NCI-H2107 treated with DMSO at 0.1 percent for 48 hours (cell line): ENCODE measurements around the gene POLR2A.
"Not testable (repeated sequence)": the region's sequence is repeated elsewhere in the genome, so short reads cannot be mapped to it uniquely, and the experiment has no call there.

Experiments used
- DNase-seq: peaks from one replicate; lab custom pipeline; 2025; ENCODE audit not compliant: unreplicated experiment; lab: John Stamatoyannopoulos, UW

The POLR2A gene

DNA sequence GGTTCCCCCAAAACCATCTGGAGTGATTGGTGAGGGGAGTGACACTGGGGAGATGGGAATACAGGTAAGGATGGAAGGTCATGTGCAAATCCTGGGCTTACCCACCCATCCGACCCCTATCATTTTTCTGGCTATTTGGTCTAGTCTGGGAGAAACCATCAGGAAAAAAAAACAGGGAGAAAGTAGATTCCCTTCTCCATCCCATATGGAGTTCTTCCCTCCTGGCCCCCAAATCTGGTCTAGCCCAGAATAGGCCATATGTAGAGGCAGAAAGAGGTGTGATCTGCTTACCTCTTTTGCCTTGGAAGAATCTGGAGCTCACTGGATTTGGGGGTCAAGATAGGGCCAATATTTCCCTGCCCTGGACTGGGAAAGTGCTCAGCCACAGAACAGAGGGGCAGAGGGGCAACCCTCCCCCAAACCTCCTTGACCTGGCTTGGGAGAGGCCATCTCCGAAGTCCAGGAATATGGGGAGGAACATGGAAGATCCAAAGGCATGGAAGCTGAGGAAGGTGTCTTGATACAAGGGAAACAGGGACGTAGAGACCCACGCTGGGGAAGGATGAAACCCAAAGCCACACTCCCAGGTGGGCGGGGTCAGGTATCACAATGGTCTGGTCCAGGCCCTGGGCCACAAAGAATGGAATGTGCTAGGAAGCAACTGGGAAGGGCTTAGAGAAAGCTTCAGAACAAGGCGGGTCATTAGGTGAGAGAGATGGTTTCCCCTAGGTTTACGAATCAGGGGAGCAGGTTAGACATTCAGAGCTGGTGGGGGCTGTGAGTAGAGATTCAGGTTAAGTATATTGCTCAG, 23.1 kb upstream of the POLR2A start:
- no peak for DNase-seq

GRCh38 chr17:7462474-7463371, 21.4 kb upstream of the POLR2A start:
- DNase-seq: no peak

DNA sequence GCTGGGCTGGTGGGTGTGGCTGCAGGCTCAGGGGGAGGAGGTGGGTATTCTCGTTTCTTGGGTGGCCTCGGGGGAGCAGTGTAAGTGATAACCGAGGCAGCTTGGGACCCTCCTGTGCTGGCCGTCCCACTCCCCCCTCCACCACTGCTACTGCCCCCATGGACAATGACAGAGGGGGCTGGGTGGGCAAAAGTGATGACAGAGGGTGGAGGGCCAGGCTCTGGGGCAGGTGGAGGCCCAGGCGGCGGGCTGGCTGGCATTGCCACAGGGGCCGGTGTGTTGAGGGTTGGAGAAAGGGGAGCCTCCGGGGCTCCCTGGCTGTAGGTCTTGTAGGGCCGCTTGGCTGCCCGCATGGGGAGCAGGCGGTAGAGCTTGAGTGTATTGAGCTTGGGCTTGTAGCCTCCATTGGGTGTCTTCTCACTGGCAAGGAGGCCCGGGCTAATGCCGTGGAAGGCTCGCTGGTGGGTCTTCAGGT, 20.8 kb upstream of the POLR2A start:
- DNase-seq: no peak

GRCh38 chr17:7464081-7464480, 20.1 kb upstream of the POLR2A start:
- no peak for DNase-seq

- no peak for DNase-seq
Measured at GRCh38 chr17:7465597-7466275, 18.4 kb upstream of the POLR2A start.

DNA sequence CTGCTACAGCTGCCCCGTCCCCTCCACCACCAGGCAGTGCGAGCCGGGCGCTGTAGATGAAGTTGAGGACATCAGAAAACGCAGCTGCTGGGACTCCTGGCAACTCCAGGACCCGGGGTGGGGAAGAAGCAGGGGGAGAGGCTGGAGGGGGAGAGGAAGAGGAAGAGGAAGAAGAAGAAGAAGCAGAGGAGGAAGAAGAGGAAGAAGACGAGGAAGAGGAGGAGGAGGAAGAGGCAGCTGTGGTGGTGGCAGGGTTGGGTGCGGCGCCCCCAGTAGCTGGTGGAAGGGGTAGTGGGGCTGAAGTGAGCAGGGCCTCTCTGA, 17.9 kb upstream of the POLR2A start:
- DNase-seq: no peak

DNA sequence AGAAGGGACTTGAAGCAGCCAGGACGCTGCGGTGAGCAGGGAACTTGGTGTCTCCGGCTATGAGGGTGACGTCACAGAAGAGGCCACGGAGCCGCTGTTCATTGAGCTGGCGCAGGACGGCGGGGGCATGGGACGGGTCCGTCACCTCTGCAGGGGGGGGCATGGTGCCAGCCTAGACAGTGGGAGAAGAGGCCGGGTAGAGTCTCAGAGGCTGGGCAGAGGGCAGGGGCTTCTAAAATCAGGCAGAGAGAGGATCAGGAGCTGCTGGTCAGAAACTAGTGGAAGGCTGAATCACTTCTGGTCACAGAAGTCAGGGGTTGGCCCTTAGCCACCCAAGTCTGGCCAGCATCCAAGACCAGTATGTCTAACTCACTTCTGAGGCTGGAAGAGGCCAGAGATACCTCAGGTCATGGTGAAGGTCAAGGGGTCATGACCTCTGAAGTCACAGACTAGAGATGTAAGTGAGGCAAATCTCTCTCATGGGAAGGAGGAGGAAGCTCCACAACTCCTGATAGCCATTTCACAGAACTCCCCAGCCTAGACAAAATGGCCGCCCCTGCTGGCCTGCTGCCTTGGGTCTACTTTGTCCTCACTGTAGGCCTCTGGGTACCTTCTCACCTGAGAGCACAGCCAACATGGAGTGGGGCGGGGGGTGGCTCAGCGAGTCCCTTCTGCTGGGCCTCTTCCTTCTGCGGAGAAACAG, 17.4 kb upstream of the POLR2A start:
- no peak for DNase-seq

GRCh38 chr17:7467498-7467897, 16.7 kb upstream of the POLR2A start:
- DNase-seq: no peak

DNA sequence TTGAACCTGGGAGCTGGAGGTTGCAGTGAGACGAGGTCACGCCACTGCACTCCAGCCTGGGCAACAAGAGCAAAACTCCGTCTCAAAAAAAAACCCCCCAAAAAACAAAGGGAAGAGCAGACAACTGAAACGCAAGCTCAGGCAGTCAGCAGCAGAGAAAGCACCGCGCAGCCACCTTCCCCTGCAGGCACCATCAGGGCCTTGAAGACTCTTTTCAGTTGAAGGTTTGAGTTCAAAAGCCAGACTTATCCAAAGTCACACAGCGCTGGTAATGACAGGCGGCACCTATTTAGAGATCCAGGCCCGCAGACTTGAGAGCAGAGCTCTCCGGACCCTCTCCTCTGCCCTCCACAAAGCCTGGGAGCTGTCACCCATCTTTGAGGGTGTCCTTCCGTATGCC, 15.9 kb upstream of the POLR2A start:
- no peak for DNase-seq

DNA sequence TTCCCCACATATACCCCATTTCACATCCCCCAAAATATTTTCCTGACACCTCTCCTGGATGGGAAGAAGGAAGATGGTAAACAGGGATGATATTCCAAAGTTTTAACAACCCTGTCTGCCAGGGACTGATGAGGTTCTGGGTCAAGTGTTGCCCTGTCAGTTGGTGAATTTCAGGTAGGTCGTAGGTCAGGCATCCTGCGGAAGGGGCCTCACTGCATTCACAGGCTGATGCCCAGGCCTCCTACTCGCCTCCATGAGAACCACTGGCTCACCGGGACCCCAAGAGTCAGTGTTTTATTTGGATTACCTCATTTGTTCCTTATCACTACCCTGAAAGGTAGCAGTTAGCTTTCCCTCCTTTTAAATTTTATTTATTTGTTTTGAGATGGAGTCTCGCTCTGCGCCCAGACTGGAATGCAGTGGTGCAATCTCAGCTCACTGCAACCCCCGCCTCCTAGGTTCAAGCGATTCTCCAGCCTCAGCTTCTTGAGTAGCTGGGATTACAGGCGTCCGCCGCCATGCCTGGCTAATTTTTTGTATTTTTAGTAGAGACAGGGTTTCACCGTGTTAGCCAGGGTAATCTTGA, 15.3 kb upstream of the POLR2A start:
- DNase-seq: no peak

DNA sequence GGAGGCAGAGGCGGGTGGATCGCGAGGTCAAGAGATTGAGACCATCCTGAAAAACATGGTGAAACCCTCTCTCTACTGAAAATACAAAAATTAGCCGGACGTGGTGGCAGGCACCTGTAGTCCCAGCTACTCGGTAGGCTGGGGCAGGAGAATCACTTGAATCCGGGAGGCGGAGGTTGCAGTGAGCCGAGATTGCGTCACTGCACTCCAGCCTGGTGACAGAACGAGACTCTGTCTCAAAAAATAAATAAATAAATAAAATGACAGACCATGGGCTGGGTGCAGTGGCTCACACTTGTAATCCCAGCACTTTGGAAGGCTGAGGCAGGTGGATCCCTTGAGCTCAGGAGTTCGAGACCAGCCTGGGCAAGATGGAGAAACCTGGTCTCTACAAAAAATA, 14.3 kb upstream of the POLR2A start:
- not testable (repeated sequence) for DNase-seq

GRCh38 chr17:7470457-7470973, 13.7 kb upstream of the POLR2A start:
- not testable (repeated sequence) for DNase-seq

- DNase-seq: no peak
Measured at GRCh38 chr17:7471729-7472128, 12.4 kb upstream of the POLR2A start.

DNA sequence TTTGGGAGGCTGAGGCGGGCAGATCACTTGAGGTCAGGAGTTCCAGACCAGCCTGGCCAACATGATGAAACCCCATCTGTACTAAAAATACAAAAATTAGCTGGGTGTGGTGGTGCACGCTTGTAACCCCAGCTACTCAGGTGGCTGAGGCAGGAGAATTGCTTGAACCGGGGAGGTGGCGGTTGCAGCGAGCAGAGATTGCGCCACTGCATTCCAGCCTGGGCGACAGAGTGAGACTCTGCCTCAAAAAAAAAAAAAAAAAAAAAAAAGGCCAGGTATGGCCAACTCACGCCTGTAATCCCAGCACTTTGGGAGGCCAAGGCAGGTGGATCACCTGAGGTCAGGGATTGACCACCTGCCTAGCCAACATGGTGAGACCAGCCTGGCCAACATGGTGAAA, 9.4 kb upstream of the POLR2A start:
- not testable (repeated sequence) for DNase-seq

DNA sequence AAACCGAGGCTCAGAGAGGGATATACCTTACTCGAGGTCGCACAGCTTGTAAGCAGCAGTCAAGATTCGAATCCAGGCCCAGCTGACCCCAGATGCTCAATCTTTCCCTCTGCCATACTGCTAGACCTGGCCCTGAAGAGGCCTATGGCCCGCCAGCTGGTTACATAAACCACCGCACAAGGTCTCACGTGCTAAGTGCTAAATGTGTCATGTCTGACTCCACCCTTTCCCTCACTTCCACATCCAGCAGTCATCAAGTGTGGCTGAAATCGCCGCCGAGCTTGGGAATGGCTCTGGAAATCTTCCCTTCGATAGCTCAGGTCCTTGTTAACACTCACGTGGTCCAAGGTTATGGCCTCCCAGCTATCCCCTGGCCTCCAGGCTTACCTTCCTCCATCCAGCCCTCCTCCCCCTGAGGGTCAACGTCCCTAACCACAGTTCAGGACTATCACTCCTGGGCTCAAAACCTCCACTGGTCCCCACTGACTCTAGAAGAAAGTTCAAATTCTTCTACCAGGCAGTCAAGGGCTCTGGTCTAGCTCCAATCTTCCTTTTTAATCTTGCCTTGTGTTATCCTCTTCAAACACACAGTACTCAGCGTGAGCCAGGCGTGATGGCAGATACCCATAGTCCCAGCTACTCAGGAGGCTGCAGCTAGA, 8.3 kb upstream of the POLR2A start:
- no peak for DNase-seq

GRCh38 chr17:7476494-7476893, 7.7 kb upstream of the POLR2A start:
- no peak for DNase-seq

GRCh38 chr17:7476951-7477350, 7.2 kb upstream of the POLR2A start:
- no peak for DNase-seq

DNA sequence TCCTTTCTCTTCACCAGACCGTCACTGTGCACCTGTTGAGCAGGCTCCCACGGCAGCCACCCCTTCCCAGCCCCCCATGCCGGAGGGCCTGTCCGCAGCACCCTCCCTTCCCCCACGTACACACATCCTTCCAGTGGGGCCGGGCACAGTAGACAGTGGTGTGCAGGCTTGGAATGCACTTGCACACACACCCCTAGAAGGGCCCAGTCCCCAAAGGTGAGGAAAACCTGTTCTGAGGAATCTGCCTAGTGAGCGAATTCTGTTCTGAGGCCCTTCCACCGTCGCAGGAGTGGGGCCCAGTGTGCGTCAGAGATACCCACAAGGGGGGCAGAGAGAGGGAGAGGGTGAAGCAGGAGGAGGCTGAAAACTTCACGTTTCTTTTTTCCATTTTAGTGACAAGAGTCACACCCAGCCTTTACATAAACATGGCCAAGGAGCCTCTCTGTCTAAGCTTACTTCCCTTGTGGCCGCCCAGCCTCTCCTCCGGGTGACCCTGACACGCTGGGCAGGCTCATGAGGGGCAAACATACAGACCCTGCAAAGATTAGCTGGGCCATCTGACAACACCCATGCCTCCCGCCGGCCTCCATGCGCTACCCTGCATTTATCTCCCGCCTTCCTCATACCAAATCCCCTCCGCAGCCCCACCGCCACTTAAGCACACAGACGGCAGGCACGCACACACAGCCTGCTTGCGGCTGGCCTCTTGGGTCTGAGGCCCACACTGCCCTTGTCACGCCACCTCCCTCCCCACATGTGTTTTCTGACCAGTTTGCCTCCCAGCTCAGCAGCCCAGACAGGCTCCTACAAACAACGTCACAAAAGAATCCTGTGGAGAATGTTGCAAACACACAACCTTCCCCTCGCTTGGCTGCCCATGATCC, 6.5 kb upstream of the POLR2A start:
- DNase-seq: no peak
